DMS 273 treated with DMSO at 0.1 percent for 48 hours (cell line): ENCODE results near the gene TSPAN5.
"Not testable (repeated sequence)": the region's sequence is repeated elsewhere in the genome, so short reads cannot be mapped to it uniquely, and the experiment has no call there.

Source experiments
- DNase-seq: peaks from one replicate; lab custom pipeline; 2025; lab: John Stamatoyannopoulos, UW

The TSPAN5 gene

GRCh38 chr4:98546910-98547594, 111.4 kb downstream of the TSPAN5 start:
- peak; percentile 64 for DNase-seq

- DNase-seq, result no peak
These were observed 113.5 kb downstream of the TSPAN5 start for GRCh38 chr4:98544818-98545414.

GRCh38 chr4:98544141-98544817, 114.1 kb downstream of the TSPAN5 start:
- no peak for DNase-seq

- no peak for DNase-seq
These were observed 116.4 kb downstream of the TSPAN5 start for GRCh38 chr4:98542011-98542410.

GRCh38 chr4:98540803-98541202, 117.6 kb downstream of the TSPAN5 start:
- no peak for DNase-seq

- DNase-seq, result no peak
These were observed 118.7 kb downstream of the TSPAN5 start for GRCh38 chr4:98539741-98540140.

- DNase-seq, result no peak
These were observed 119.1 kb downstream of the TSPAN5 start for GRCh38 chr4:98539299-98539698.

- no peak for DNase-seq
These were observed 121.8 kb downstream of the TSPAN5 start for GRCh38 chr4:98536631-98537030.

GRCh38 chr4:98534146-98534545, 124.3 kb downstream of the TSPAN5 start:
- DNase-seq, result not testable (repeated sequence)

GRCh38 chr4:98530572-98530971, 127.8 kb downstream of the TSPAN5 start:
- DNase-seq, result no peak

- DNase-seq, result no peak
These were observed 128.3 kb downstream of the TSPAN5 start for GRCh38 chr4:98529970-98530569.

GRCh38 chr4:98528882-98529281, 129.5 kb downstream of the TSPAN5 start:
- no peak for DNase-seq

- no peak for DNase-seq
These were observed 130.7 kb downstream of the TSPAN5 start for GRCh38 chr4:98527534-98528269.

GRCh38 chr4:98524230-98524629, 134.2 kb downstream of the TSPAN5 start:
- DNase-seq, result no peak

GRCh38 chr4:98522636-98523395, 135.6 kb downstream of the TSPAN5 start:
- no peak for DNase-seq

- DNase-seq, result no peak
These were observed 136.3 kb downstream of the TSPAN5 start for GRCh38 chr4:98522062-98522461.

GRCh38 chr4:98521486-98521885, 136.9 kb downstream of the TSPAN5 start:
- DNase-seq, result no peak

- DNase-seq, result no peak
These were observed 139.0 kb downstream of the TSPAN5 start for GRCh38 chr4:98519268-98519977.

GRCh38 chr4:98518559-98519267, 139.7 kb downstream of the TSPAN5 start:
- DNase-seq, result no peak
